OCI-LY1 (cell line): Measurements from ENCODE around the gene HOXA4.

Source experiments
- H2AFZ ChIP-seq: fragments of 200-600 bp; sonication (generic), shearing (Covaris generic); 2 replicates; pipeline ENCODE4 v1.6.0; 2014; ENCODE audit warnings: antibody characterized with exemption, mild to moderate bottlenecking, low read length
- H3F3A ChIP-seq: fragments of 200-600 bp; sonication (generic), shearing (Covaris generic); 2 replicates; pipeline ENCODE4 v1.6.0; 2014; ENCODE audit warnings: mild to moderate bottlenecking, antibody characterized with exemption, low read length, moderate library complexity; ENCODE audit not compliant: insufficient read depth
- H3K27ac ChIP-seq: fragments of 200-600 bp; sonication (generic); 2 replicates; pipeline ENCODE4 v1.5.1; 2014; ENCODE audit warnings: low read length, mixed run types, mild to moderate bottlenecking, low read depth; ENCODE audit not compliant: poor library complexity, severe bottlenecking
- H3K27me3 ChIP-seq: fragments of 200-600 bp; sonication (generic); 2 replicates; pipeline ENCODE4 v1.6.0; 2014; ENCODE audit warnings: antibody characterized with exemption, mild to moderate bottlenecking, low read length, moderate library complexity; ENCODE audit not compliant: insufficient read depth
- H3K36me3 ChIP-seq: fragments of 200-600 bp; sonication (generic); 2 replicates; pipeline ENCODE4 v1.6.1; 2014; ENCODE audit warnings: mild to moderate bottlenecking, antibody characterized with exemption, low read length, moderate library complexity, mixed read lengths; ENCODE audit not compliant: insufficient read depth
- H3K4me1 ChIP-seq: fragments of 200-600 bp; sonication (generic); 2 replicates; pipeline ENCODE4 v1.5.1; 2014; ENCODE audit warnings: mild to moderate bottlenecking, low read length, moderate library complexity; ENCODE audit not compliant: insufficient read depth, severe bottlenecking
- H3K4me2 ChIP-seq: fragments of 200-600 bp; sonication (generic), shearing (Covaris generic); 2 replicates; pipeline ENCODE4 v1.6.1; 2014; ENCODE audit warnings: low read length
- H3K4me3 ChIP-seq: fragments of 200-600 bp; sonication (generic); 2 replicates; pipeline ENCODE4 v1.5.1; 2014; ENCODE audit warnings: low read length, low read depth, mild to moderate bottlenecking, mixed read lengths; ENCODE audit not compliant: poor library complexity, severe bottlenecking
- H3K79me2 ChIP-seq: fragments of 200-600 bp; shearing (Covaris generic); 2 replicates; pipeline ENCODE4 v1.6.1; 2016; ENCODE audit warnings: mixed run types, low read length, mixed read lengths; ENCODE audit not compliant: insufficient read depth
- H3K9ac ChIP-seq: fragments of 200-600 bp; sonication (generic), shearing (Covaris generic); 2 replicates; pipeline ENCODE4 v1.6.1; 2014; ENCODE audit warnings: mild to moderate bottlenecking, low read length, mixed read lengths
- H3K9me2 ChIP-seq: fragments of 200-600 bp; sonication (generic), shearing (Covaris generic); 2 replicates; pipeline ENCODE4 v1.6.1; 2014; ENCODE audit warnings: low read depth, mild to moderate bottlenecking, low read length, mixed read lengths
- H3K9me3 ChIP-seq: fragments of 200-600 bp; shearing (Covaris generic); 2 replicates; pipeline ENCODE4 v1.6.1; 2014; ENCODE audit warnings: low read length, mixed read lengths
- H4K20me1 ChIP-seq: fragments of 200-600 bp; sonication (generic), shearing (Covaris generic); 2 replicates; pipeline ENCODE4 v1.6.0; 2016; ENCODE audit warnings: mild to moderate bottlenecking, low read length; ENCODE audit not compliant: insufficient read depth
- EZH2 ChIP-seq: fragments of 200-600 bp; sonication (generic), shearing (Covaris generic); IDR thresholded peaks from 2 replicates; pipeline ENCODE4 v1.8.0; 2017; ENCODE audit warnings: borderline replicate concordance, mixed run types, mild to moderate bottlenecking, antibody characterized with exemption, low read length, moderate library complexity, mixed read lengths
- TF ChIP-seq, protein P1 (sequence below): fragments of 200-600 bp; sonication (generic), shearing (Covaris generic); IDR thresholded peaks from 2 replicates; pipeline ENCODE4 v1.5.1; 2017; ENCODE audit warnings: mild to moderate bottlenecking, antibody characterized with exemption, low read length, moderate library complexity, mixed read lengths

The HOXA4 gene

DNA sequence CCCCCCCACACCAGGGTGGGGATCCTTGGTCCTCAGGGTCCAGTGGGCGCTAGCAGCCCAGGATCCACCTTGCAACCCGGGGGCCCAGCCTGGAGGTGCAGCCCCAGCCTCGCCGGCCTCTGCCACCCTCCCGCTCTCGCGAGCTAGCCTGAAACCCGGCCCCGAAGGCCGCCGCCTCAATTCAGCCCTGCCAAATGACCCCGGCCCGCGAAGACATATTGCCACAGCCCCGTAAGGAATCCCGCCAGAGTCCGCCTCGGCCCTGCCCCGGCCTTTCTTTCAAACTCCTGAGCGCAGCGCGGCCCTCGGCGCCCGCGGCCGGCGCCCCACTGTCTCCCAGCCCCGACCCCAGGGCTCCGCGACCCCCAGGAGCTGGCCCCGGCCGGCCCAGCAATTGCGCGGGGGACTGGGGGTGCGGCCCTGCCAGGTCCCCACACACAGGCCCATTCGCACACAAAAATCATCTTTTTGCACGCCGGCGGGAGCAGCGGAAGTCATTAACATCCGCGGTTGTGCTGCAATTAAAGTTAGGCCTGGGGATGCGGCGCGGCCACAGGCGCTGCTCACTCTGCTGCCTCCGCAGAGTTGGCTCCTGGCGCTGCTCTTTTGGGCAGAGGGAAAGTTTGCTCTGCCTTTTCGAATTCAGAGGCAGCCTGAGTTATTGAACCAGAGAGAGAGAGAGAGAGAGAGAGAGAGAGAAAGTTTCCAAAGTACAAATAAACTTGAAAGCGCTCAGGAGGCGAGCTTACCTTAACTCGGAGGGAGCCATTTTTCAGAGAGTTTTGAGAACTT lies 9.0 kb upstream of the HOXA4 start:
- Histone ChIP-seq H3K36me3 (no peaks in the 10 kb centered on the region), H3K4me2 (no peak overlapping the region), H3K9me3 (no peaks in the 10 kb centered on the region), H2AFZ (no peak overlapping the region), H3F3A (no peaks in the 10 kb centered on the region), H3K4me1 (peaks cover 17% of the 10 kb centered on the region), H3K9me2 (no peaks in the 10 kb centered on the region), H3K4me3 (no peak overlapping the region), H4K20me1 (no peaks in the 10 kb centered on the region), H3K27me3 (no peaks in the 10 kb centered on the region), H3K9ac (no peak overlapping the region), H3K79me2 (no peaks in the 10 kb centered on the region), H3K27ac (no peak overlapping the region)
- no peak for TF ChIP-seq EZH2
- TF ChIP-seq, protein P1, sequence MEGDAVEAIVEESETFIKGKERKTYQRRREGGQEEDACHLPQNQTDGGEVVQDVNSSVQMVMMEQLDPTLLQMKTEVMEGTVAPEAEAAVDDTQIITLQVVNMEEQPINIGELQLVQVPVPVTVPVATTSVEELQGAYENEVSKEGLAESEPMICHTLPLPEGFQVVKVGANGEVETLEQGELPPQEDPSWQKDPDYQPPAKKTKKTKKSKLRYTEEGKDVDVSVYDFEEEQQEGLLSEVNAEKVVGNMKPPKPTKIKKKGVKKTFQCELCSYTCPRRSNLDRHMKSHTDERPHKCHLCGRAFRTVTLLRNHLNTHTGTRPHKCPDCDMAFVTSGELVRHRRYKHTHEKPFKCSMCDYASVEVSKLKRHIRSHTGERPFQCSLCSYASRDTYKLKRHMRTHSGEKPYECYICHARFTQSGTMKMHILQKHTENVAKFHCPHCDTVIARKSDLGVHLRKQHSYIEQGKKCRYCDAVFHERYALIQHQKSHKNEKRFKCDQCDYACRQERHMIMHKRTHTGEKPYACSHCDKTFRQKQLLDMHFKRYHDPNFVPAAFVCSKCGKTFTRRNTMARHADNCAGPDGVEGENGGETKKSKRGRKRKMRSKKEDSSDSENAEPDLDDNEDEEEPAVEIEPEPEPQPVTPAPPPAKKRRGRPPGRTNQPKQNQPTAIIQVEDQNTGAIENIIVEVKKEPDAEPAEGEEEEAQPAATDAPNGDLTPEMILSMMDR, result no peak

DNA sequence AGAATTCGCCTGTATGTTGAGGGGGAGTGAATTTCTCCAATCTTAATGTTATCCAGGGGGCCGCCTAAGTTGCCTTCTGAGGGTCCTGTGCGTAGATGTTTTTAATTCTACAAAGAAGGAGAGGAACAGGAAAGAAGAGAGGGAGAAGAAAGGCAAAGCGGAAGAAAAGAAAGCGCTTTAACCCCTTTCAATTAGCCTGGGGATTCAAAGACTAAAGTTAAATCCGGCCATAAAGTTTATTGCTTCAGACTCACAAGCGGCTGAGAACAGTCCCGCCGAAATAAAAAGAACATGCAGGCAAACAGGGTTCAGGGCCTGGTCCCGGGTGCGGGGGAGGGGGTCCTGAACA lies 8.4 kb upstream of the HOXA4 start:
- Histone ChIP-seq H3K4me2 (no peak overlapping the region), H3K79me2 (no peaks in the 10 kb centered on the region), H2AFZ (no peak overlapping the region), H3F3A (no peaks in the 10 kb centered on the region), H3K4me3 (no peak overlapping the region), H4K20me1 (no peaks in the 10 kb centered on the region), H3K9me2 (no peaks in the 10 kb centered on the region), H3K27ac (no peak overlapping the region), H3K9ac (no peak overlapping the region), H3K36me3 (no peaks in the 10 kb centered on the region), H3K4me1 (peaks cover 11% of the 10 kb centered on the region), H3K9me3 (no peaks in the 10 kb centered on the region), H3K27me3 (no peaks in the 10 kb centered on the region)
- TF ChIP-seq, protein P1, result no peak
- TF ChIP-seq EZH2, result no peak

DNA sequence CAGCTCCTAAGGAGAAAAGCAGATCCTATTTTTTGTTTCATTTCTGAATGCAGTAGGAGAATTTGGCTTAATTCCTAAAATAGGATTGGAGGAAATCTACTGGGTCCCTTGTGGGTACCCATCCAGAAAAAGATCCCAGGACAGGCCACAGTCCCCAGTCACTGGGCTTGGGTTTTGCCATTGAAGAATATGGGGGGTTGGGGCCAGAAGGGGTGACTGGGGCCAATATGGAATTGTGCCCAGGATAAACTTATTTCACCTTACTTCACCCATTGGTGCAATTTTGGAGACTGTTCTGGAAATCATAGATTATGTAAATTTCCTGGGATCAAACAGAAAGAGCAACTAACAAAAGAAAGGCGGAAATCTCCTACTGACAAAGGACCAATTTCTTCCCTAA lies 7.9 kb upstream of the HOXA4 start:
- no peaks in the 10 kb centered on the region for H3K27me3 ChIP-seq

More for the DNA sequence above, 7.9 kb upstream of the HOXA4 start:
- no peak overlapping the region for H3K4me3 ChIP-seq
- TF ChIP-seq EZH2, result no peak
- TF ChIP-seq, protein P1, result no peak
- H3F3A ChIP-seq, result no peaks in the 10 kb centered on the region
- no peak overlapping the region for H3K4me2 ChIP-seq
- H3K9me2 ChIP-seq, result no peaks in the 10 kb centered on the region
- H3K27ac ChIP-seq, result no peak overlapping the region
- no peaks in the 10 kb centered on the region for H4K20me1 ChIP-seq
- no peak overlapping the region for H2AFZ ChIP-seq
- H3K9me3 ChIP-seq, result no peaks in the 10 kb centered on the region
- H3K9ac ChIP-seq, result no peak overlapping the region
- no peaks in the 10 kb centered on the region for H3K36me3 ChIP-seq
- H3K4me1 ChIP-seq, result peaks cover 9% of the 10 kb centered on the region
- no peaks in the 10 kb centered on the region for H3K79me2 ChIP-seq
